Myocyte (in vitro differentiated cells): ENCODE measurements around the gene CLK3. TPM values are rescaled to one million over a fixed set of nuclear protein-coding genes. Genes with fewer than 3 reads are reported as not detected.

Experiments used
- DNase-seq: peaks from one replicate; pipeline ENCODE4 v3.0.0-alpha.2; 2012; ENCODE audit warnings: low read depth
- total RNA-seq: library from RNA; depleted of rRNA; stranded (reverse); fragments of >200 nt; gene quantifications from 2 replicates; pipeline ENCODE4 v1.2.3, GENCODE V29; 2014

The CLK3 gene
- total RNA-seq, 1 donor from 2014 or later: 74.0 TPM

DNA sequence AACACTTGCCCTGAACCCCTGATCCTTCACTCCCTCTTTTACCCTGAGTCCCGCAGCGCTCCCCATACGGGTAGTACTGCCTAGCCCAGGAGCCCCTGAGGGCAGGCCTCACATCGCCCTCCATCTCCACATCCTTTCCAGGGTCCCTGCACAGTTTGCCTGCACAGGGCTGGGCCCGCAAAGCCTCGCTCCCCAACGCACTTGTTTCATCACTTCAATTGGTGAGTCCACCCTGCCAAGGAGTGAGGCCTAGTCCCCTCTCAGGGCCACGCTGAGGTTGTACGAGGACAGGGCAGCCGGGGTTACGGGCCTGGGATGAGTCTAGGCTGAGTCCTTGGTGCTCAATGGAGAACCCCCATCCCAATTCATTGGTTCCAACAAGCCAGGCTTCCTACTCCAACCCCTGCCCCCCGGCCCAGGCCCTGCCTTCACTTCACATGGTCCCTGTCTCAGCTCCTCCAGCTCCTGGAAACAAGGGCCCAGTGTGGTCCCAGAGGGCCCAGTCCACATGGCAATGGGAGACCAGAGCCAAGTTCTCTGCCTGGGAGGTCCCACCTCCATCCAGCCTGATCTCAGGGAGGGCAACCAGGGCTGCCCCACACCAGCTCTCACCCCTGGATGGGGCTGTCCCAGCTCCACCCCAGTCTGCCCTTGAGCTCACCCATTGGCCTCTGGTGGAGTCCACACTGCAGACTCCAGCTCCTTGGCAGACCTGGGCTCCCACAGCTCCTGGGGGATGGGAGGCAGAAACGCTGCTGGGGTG, 12.4 kb upstream of the CLK3 start:
- DNase-seq: no peak

DNA sequence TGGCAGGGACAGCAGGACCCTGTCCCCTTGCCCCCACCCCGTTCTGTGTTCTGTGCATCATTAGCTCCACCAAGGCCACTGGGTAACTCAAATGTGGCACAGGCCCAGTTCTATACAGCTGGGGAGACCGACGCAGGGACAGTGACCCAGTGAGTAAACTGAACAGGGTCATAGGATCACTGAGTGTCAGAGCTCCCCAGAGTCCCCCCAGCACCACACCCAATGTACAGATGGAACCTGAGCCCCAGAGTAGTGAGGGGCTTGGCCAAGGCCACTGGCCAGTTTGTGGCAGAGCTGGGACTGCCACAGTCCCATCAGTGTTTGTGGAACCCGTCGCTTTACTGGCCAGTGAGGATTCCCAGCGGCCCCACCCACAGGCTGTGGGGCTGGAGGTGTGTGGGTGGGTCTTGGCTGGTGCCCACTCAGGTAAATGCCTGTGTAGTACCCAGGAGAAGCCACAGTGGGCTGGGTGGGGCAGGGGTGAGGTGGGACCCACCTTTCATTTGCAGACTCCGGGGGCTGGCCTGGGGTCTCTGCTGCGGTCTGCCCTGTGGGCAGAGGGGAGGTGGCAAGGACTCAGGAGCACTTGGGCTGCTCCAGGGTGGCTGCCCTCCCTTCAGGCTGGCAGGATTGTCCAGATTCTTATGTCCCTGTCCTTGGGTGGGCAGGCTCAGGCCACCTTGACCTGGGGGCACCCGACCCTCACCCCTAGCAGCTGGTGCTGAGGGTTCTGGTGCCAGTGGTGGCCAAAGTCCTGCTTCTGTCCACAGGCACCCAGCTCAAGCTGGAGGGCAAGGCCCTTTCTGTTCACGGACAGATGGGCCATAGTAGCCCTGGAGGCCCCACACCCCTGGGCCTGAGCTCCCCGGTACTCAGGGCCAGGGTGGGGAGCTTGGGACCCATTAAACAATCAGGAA, 11.6 kb upstream of the CLK3 start:
- no peak for DNase-seq

DNA sequence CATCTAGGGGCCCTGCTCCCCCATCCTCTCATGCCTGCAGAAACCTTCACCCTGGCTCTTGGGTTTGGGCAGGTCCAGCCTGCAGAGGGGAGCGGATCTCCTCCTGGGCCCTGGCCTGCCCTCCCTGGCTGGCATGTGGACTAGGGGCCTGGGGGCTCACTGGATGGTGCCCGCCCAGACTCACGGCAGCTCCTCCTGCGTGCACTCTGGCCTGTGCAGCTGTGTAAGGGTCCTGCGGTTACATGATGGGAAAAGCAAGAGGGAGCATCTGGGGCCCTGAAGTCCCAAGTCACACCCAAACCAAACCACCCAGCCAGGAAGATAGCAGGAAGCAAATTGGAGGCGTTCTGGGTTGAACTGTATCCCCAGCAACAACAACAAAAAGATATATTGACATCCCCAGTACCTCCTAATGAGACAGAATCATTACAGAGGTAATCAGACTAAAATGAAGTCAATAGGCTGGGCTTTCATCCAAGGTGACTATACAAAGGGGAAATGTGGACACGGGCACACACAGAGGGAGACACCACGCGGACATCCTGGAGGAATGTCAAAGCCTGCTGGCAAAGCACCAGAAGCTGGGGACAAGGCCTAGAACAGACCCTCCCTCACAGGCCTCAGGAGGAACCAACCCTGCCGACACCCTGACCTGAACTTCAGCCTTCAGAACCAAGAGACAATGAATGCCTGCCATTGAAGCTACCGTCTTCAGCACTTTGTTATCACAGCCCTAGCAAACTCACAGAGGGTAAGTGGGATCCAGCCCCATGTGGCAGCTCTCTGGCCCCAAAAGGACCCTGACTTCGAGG, 10.4 kb upstream of the CLK3 start:
- no peak for DNase-seq

DNA sequence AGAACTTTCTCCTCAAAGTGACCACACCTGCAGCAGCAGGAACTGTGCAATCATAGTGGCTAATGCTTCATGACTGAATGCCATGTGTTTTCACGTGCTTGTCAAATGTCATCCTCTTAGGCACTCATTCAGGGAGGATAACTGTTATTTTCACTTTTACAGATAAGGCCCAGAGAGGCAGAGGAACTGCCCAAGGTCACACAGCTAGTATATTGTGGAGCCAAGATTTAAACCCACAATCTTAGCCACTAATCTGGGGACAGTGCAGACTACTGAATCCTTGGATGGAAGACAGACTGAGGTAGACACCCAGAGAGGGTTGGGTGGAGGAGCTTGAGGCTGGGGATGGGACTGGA, 9.9 kb upstream of the CLK3 start:
- no peak for DNase-seq

DNA sequence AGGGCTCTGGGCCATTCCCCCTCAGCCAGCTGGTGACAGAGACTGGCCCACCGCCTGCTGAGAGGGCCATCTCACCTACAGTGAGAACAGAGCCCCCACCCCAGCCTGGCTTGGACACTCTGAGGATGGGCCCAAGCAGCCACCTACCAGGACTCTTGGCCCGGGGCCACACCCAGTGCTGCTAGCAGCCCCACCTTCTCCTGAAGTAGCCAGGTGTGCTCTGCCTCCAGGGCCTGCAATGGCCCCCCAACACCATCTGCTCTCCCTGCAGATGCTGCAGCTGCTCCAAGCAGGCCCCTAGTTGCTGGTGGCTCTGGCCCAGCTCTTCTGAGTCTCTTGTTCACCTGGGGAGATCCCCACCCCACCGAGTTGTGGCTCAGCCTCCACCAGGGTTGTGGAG, 6.8 kb upstream of the CLK3 start:
- DNase-seq: no peak

DNA sequence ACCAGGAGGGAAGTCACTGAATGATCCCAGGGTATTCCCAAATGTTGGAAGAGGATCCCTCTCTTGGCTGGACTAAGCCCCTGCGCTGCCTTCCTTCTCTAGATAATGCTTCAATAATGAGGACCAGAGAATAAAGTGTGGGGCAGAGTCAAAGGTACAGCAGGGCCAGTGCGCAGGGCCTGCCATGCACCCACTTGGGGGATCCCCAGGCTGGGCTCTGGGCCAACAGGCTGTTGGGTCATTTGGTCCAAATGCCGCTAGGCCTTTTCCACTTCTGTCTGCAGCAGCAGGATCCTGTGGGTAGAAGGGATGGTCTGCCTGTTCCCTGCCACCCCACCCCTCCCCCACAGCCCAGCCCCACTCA, 5.7 kb upstream of the CLK3 start:
- no peak for DNase-seq

DNA sequence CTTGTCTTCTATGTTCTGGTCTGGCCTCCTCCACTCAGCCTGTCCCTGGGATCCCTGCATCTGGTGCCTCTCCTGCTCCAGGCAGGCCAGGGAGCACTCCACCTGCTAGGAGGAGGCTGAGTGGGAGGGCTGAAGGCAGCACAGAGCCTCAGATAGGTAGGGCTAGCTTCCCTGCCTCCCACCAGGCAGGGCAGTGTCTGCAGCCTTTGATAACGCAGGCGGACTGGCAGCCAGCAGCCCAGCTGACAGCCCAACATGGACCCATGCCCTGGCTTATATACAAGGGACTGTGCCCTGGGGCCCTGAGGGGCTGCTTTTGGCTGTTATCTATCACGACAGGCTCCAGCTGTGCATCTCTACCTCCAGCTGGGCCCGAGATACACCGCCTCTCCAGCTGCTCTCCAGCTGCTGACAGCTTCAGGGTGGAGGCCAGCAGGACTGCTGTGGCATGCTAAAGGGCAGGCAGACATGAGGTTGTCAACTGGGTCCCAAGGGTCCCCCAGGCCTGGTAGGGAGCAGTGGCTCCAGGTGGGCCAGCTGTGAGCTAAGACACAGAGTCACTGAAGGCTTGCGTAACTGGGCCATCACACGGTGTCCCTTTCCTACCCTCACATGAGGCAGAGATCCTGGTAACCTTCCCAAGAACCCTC, 5.2 kb upstream of the CLK3 start:
- no peak for DNase-seq

DNA sequence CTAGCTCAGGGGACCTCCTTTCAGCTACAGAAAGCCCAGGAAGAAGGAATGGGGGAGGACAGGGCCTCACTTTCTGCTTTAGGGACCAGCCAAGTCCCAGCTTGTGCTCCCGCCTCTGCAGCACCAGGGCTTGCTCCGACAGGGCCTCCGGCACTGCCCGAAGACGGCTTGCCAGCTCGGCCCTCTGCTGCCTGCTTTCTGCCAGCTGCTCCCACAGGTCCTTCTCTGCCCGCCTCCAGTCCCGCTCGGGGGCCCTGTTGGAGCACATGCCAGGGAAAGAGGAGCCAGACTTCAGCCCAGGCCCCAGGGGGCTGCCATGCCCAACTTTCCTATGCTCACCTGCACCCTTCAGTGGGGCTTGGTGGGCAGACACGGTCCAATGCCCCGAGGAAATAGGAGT, 4.3 kb upstream of the CLK3 start:
- no peak for DNase-seq

DNA sequence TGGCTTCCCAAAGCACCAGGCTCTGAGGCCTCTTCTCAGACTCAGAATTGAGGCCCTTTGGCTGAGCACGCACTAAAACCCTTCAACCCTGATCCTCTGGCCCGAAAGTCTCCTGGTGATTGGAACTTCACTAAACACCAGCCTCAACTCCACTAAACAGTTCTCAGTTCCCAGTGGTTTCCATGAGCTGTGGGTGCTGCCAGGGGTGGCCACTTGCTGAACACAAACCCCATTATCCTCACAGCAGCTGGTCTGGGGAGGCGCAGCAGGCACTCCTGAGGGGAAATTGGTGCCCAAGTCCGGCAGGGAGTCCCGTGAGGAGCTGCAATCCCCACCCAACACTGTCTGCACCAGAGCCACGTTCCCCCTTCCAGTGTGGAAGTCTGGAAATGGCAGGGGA, 3.8 kb upstream of the CLK3 start:
- no peak for DNase-seq

DNA sequence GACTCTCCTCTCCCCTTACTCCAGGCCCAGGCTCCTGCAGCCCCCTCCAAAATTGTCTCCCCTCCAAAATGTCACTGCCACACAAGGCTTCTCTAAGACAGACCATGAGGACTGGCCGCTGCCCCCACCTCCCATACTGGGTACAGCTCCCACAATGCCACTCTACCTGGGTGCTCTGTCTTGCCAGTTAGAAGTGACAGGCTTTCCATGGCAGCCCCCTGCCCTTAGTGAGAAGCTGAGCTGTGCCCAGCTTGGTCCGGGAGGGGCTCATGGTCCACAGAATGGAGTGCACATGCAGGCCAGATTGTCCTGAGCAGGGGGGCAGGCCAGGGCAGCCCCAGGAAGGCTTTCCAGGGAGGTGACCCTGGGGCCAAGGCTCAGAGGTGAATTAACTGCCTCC, 3.0 kb upstream of the CLK3 start:
- no peak for DNase-seq

DNA sequence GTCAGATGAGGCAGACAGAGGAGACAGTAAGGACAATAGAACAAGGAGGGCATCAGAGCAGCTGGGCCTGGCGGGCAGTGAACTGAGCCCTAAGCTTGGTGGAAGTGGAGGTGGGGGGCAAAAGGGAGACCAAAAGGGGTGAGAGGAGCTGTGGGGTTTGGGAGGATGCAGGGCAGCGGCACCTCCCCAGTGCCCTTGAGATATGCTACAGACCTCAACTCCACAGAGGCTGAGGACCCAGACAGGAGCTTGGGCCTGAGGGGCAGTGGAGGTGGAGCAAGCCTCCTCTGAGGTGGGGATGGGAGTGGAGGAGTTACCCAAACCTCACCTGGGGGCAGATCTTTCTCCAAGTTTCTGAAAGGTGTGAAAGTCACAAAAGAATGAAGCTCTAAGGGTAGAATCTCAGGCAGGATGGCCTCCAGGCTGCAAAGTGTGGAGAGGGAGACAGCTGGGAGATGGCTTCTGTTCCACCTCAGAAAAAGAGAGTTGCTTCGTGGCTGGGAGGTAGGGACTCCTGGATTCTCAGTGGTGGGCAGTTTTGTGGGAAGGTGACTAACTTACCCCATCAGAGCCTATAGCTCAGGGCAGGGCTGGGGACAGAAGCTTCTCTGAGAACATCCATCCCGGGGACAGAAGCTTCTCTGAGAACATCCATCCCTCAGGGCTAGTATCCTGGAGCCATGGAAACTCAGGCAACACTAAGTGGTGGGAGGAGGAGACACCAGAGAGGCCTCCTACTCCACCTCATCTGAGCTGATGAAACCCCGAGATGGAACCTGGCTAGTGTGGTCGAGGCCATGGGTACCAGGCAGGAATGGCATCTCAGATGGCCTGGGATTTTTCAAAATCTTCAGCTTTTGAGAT, 2.3 kb upstream of the CLK3 start:
- no peak for DNase-seq

DNA sequence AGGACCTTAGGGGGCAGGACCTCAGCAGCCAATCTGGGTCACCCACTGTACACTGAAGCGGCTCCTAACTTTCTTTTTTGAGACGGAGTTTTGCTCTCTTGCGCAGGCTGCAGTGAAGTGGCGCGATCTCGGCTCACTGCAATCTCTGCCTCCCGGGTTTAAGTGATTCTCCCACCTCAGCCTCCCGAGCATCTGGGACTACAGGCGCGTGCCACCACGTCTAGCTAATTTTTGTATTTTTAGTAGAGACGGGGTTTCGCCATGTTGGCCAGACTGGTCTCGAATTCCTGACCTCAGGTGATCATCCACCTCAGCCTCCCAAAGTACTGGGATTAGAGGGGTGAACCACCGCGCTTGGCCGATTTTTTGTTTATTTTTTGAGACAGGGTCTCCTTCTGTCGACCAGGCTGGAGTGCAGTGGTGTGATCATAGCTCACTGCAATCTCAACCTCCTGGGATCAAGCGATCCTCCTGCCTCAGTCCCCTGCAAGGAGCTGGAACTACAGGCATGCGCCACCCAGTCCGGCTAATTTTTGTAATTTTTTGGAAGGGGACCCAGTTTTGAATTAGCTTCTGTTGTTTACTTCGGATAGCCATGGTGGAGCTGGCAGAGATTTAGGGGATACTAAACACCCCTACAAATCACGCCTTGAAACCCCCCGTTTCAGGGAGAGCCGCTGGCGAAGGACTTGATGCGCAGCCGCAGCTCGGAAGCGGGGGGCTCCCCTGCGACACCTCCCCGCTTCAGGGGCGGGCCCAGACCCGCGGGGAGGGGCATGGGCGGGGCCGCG, 1.5 kb upstream of the CLK3 start:
- no peak for DNase-seq

DNA sequence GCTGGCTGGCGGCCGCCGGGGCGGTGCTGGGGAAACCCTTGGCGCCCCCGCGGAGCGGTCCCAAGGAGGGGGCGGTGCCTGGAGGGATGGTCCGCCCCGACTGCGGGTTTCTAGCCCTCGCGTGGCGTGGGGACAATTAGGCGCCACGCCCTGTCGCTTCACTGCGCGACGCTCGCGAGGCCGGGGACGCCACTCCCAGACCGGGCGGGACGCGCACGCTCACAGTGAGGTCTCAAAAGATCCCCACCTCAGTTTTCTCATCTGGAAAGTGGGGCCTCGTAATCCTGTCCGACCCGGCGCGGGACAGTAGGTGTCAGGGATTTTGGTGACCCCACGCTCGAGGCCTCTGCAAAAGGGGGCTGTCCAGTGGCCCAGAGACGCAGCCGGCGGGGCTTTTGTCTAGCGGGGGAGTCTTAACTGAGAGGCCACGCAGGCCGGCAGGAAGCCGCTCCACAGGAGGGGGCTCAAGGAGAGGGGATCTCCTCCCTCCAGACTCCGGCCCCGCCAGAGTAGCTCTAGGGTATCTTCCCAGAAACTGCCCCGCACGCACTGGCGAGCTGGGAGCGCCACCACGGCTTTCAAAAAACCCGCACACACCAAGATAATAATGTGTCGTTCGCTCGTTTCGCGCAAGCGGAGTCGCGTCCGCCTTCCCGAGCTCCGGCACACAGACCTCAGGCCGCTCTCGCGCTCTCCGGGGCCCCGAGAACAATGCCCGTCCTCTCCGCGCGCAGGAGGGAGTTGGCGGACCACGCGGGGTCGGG, 710 bp upstream of the CLK3 start:
- DNase-seq: peak; percentile 83

DNA sequence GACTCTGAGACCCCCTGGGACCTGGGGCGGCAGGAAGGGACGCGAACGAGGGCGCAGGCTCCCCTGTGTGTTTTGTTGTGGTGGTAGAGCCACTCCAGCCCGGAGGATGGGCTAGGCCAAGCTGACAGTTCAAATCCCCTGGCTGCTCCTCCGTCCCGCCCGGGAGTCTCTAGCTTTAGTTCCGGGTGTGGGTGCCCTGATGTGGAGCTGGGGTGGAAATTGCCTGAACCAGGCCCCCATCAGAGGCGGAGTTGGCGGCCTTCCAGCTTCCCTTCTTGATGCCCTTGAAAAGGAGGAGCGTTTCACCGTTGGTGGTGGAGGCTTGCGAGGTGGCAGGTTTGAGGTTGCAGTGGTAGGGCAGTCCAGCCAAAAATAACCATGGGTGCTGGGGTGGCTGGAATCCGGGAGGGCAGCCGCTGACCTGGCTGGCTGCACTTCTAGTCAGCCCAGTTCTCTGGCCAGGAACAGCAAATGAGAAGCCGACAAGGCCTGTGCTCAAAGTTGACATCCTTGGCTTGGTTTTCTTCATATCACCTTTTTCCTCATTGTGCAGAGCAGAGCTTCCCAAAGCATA, 817 bp downstream of the CLK3 start:
- DNase-seq: peak; percentile 78

DNA sequence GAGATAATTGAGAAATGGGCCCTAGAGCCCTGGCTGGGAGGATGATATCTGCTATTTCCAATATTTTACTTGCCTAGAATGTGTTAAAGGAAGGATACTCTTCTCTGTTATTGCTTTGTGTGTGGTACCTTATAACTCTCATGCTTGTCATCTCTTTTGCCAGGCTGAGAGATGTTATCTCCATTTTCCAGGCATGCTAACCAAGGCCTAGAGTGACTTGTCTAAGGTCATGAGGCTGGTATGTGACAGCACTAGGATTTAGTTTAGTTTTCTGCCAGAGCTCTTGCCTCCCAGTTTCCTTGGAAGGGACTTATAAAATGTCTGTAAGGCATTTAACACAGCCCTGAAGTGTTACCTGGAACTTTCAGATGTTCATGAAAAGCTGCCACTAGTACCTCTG, 1.4 kb downstream of the CLK3 start:
- DNase-seq: no peak

DNA sequence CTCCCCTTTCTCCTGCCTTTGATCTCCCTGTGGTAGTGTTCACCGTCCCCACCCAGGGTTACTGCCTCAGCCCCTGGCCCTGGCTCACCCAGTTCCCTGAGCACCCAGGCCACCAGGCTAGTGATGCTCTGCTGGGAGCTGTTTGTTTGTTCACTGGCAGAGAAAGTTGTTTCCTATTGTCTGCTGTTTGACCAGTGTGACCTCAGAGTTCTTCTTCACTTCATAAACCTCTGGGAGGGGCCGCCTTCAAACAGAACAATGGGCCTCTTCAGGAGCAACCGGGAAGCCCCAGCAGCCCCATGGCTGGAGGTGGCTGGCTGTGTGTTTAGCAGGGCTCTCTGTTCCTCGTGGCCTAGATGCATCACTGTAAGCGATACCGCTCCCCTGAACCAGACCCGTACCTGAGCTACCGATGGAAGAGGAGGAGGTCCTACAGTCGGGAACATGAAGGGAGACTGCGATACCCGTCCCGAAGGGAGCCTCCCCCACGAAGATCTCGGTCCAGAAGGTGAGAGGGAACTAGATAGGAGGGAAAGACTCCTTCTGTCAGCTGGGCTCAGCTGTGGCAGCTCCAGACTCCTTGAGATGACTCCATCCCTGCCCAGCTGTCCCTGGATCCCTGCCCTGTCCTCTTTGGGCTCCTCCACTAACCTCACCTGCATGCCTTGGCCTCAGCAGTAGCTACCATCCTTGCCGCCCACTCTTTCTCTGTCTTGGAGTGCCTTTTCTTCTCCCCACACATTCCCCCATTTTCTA, 3.4 kb downstream of the CLK3 start:
- no peak for DNase-seq

DNA sequence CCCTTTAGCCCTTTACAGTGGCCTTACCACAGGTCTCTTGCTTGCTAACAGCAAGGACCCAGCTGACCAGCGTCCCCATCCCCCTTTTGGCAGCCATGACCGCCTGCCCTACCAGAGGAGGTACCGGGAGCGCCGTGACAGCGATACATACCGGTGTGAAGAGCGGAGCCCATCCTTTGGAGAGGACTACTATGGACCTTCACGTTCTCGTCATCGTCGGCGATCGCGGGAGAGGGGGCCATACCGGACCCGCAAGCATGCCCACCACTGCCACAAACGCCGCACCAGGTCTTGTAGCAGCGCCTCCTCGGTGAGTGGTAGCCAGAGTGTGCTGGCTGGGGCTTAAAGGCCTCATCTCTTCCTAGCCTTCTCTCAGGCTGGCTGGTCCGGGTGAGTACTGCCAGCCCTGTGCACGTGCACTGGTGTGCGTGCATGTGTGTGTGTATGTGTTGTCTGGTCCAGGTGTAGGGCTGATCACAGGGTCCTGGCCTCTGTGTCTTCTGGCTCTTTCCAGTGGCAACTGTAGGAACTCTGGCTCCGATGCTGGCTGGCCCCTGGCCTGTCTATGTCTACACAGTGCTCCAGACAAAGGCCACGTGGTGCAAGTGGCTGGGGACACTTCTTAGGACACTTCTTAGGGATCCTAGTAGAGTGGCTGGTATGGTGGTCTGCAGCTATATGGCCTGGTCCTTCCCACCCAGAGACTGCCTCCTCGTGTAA, 4.4 kb downstream of the CLK3 start:
- no peak for DNase-seq
